NCI-H1105 (cell line): ENCODE results near the gene APLF.
"Not testable (repeated sequence)": the region's sequence is repeated elsewhere in the genome, so short reads cannot be mapped to it uniquely, and the experiment has no call there.

ENCODE experiments used
- DNase-seq: peaks from one replicate; lab custom pipeline; 2025; lab: John Stamatoyannopoulos, UW

The APLF gene

DNA sequence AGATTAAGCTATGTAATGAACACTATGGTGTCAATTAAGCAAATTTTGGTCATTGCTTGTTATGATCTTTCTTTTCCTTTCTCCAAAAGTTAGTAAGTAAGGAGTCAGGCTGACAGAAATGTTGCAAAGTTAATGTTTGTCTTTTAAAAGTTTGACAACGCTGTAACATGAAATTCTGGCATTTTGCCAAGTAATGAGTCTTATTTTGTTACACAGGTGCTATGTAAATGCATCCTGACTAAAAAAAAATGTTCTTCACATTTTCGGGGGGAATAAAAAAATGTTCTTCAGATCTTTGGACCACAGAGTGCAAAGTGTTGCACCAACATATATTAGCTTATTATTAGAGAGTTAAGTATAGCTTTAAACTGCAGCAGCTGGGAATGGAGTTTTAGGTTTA is 121.2 kb downstream of the APLF start:
- no peak for DNase-seq

DNA sequence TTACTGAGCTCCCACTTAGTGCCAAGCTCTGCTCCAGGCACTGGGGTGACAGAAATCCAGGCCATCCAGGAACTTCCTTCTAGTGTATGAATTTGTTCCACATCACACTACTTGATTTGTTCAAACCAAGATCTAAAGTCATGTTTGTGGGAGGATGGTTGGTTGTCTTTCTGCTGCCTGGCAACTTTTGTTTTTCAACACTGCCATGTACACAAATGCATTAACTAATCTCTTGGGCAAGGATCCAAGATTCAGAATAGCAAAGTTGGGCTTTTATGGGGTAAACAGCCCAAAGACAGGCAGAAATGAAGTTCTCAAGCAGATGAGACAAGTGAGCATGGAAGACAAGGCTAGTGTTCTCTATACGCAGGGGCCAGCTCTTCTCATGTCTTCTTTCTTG is 122.6 kb downstream of the APLF start:
- DNase-seq: no peak

DNA sequence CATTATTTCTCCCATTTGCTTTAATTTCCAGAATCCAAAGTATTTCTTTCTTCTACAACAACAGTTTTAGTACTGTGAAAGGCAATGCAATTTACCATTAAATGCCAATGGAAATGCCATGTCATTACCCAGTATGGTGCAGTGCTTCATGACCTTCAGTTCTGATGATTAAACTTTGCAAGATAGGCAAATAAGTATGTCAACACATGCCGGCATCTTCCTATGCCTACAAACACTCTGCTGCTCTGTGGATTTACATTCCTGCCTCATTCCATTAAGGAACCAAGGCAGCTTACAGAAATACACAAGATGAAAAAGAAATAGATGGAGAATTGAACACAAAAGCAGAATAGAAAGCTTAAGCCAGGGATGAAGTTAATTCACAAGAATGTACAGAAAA is 123.3 kb downstream of the APLF start:
- DNase-seq: no peak

- no peak for DNase-seq
These were observed 123.8 kb downstream of the APLF start for GRCh38 chr2:68591225-68591624.

DNA sequence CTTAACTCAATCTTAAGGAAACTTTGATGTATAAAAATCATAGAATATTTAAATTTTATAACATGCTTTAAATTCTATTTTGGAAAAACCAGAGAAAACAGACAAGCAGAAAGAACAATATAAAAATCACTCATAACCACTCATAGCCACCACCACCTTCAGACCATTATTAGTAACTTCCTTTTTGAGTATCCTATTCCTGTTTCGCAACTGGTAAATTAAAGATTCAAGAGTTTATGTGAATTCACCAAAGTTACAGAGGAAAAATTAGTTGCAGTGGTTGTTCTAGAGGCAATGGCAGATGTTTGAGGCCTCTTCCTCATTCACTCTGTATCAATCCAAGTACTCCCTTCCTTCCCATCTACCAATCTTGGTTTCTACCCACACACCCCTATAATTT is 126.7 kb downstream of the APLF start:
- DNase-seq: no peak

DNA sequence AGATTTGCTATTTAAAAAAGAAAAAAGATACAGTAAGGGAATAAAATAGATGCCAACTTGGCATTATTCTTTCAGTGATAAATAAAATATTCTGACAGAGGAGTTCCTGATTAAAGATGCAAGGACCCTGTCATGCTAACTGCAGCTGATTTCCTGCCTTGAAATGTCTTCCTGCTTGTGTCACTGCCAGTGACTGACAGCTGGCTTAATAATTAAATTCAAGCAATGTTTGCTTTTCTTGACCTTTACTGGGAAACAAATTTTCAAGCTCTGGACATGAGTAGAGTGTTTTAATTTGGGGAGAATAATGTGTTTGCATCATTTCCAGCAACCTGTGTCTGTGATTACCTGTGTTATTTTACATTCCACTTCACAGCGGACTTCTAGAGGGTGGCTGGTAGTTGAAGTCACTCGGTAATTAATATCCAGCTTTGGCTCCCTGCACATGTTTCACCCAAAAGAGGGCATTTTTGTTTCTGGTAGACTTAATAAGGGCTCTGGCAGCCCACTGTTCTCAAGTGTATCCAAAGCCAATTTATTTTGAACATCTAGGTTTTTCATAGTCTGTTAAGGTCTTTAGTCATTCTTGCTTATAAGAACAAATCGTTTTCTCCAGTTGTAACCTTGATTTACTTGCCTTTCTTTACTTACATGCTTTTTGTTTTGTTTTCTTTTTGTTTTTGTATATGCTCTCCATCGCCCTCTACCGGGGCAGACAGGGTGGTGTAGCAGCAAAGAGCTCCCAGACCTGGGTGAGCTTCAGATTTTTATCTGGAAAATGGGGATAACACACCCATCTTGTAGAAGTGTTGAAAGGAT is 127.5 kb downstream of the APLF start:
- DNase-seq: no peak

GRCh38 chr2:68595493-68595785 is 128.1 kb downstream of the APLF start:
- DNase-seq: not testable (repeated sequence)

- DNase-seq: not testable (repeated sequence)
These were observed 133.1 kb downstream of the APLF start for GRCh38 chr2:68600495-68600894.

DNA sequence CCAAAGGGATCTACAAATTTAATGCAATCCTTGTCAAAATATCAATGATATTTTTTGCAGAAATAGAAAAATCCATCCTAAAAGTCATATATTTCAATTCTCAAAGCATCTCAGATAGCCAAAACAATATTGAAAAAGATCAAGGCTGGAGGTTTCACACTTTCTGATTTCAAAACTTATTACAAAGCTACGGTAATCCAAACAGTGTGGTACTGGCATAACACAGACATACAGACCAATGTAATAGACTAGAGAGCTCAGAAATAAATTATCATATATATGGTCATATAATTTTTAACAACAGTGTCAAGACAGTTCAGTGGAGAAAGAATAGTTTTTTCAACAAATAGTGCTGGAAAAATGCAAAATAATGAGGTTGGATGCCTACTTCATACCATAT is 135.7 kb downstream of the APLF start:
- no peak for DNase-seq

DNA sequence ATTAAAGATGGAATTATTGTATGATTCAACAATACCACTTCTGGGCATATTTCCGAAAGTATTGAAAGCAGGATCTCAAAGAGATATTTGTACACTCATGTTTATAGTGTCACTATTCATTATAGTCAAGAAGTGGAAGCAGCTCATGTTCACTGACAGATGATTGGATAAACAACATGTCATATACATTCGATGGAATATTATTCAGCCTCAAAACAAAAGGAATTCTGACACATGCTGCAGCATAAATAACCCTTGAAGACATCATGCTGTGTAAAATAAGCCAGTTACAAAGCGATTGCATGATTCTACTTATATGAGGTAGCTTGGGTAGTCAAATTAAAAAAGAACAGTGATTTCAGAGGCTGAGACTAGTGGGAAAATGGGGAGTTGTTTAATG is 136.7 kb downstream of the APLF start:
- DNase-seq: no peak

- DNase-seq: no peak
These were observed 138.6 kb downstream of the APLF start for GRCh38 chr2:68605939-68606338.

DNA sequence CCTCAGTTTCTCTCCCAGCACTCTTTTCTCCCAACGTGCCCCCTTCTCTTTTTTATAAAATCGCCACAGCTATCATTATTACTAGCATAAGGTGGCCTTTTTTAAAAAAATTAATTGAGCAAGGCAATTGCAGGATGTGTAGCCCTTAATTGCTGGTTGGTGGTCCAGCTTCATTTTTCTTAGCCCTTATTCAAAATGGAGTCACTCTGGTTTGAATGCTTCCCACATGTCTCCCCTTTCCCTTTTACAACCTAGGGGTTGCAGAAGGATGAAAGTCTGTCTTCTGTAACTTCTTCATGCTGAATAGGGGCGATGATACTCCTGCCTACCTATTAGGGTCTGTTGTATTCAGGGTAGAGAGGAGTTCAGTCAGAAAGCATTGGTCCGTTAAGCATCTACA is 139.4 kb downstream of the APLF start:
- DNase-seq: no peak

GRCh38 chr2:68607837-68608236 is 140.5 kb downstream of the APLF start:
- no peak for DNase-seq

GRCh38 chr2:68612765-68613519 is 145.6 kb downstream of the APLF start:
- DNase-seq: no peak

- no peak for DNase-seq
These were observed 153.4 kb downstream of the APLF start for GRCh38 chr2:68620772-68621171.

DNA sequence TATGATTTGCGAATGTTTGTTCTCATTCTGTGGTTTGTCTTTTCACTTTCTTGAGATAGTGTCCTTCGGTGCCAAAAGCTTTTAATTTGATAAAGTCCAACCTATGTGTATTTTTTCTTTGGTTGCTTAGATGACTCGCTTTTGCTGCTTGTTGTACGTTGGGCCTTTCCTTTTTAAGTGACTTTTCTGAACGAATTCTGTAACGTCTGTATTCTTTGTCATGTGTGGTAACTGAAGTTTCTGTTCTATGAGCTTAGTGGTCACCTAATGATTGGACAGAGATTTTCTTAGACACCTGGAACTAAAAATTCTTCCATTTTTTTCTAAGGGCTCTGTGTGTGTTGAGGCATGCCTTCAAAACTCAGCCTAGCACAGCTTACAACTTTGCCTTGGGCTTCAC is 156.4 kb downstream of the APLF start:
- DNase-seq: no peak

GRCh38 chr2:68627615-68628014 is 160.2 kb downstream of the APLF start:
- DNase-seq: no peak
